Left cardiac atrium (tissue), 4 donors: ENCODE results near the gene ZSCAN5B. TPM values are rescaled to one million over a fixed set of nuclear protein-coding genes. Genes with fewer than 3 reads are reported as not detected.
"Not testable (repeated sequence)": the region's sequence is repeated elsewhere in the genome, so short reads cannot be mapped to it uniquely, and the experiment has no call there.

ENCODE experiments used
- ATAC-seq, 2 donors: fragments of 200-7000 bp; cut with Tn5 transposase; one replicate each; pipeline ENCODE4 v1.9.1; 2020; ENCODE audit warnings: mild to moderate bottlenecking in 2 of 2, moderate library complexity in 2 of 2
- DNase-seq: peaks from one replicate; pipeline ENCODE4 v3.0.0-alpha.2; 2020
- intact Hi-C, 2 donors: fragments of 100-400 bp; cut with DNase I; formaldehyde crosslinking; loops; one replicate each; pipeline versions ENCODE4 v1.14.1 to v1.15.1; 2022 to 2023
- total RNA-seq, 2 donors: library from RNA; stranded (reverse); fragmentation: NEBNext Ultra II Directional; extraction: Animal tissue kit (Norgen Biotek cat#: 25700); gene quantifications; one replicate each; pipeline ENCODE4 v1.2.1, GENCODE V29; 2021
- donor health status: DM: no; HTN: yes; CAD: no.
- donor health status: DM: no; HTN: yes; CAD: no; lungs with severe emphysema.
- donor health status: DM: yes; HTN: yes; CAD: no.
- donor health status: Dilated cardiomyopathy.

Gene ZSCAN5B
- total RNA-seq, 2 donors from 2014 or later, result not detected

- DNase-seq (no peak), ATAC-seq (no peak)
- intact Hi-C loops, result no loop called here
These were observed 47.9 kb downstream of the ZSCAN5B start for GRCh38 chr19:56149656-56150038.

- intact Hi-C loops, ATAC-seq, DNase-seq: not testable (repeated sequence)
These were observed 48.5 kb downstream of the ZSCAN5B start for GRCh38 chr19:56148955-56149655.

GRCh38 chr19:56148096-56148495 is 49.5 kb downstream of the ZSCAN5B start:
- no peak for ATAC-seq
- DNase-seq, result no peak
- intact Hi-C loops, result no loop called here

GRCh38 chr19:56147307-56147706 is 50.3 kb downstream of the ZSCAN5B start:
- no peak for DNase-seq
- ATAC-seq, result no peak
- intact Hi-C loops, result no loop called here

GRCh38 chr19:56146904-56147303 is 50.7 kb downstream of the ZSCAN5B start:
- ATAC-seq (no peak), DNase-seq (no peak)
- intact Hi-C loops, result no loop called here

- ATAC-seq, result no peak
- no peak for DNase-seq
- intact Hi-C loops, result no loop called here
These were observed 51.9 kb downstream of the ZSCAN5B start for GRCh38 chr19:56145698-56146097.

DNA sequence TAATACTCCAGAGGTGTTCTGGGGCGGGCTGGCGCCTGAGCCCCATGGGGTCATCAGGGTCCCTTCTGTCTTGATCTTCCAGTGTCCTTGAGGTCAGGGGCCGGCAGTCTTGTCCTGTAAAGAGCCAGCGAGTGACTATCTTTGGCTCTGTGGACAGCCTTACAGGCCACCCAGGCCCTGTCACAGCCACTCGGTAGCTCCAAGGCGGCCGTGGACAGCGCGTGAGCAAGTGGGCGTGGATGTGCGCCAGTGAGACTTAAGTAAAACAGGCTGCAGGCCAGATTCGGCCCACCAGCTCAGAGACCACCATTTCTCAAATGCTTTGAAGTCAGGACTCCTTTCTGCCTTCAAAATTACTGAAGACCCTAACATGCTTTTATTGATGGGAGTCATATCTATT is 52.8 kb downstream of the ZSCAN5B start:
- no peak for ATAC-seq
- DNase-seq, result no peak
- intact Hi-C loops, result no loop called here

- no peak for DNase-seq
- intact Hi-C loops, result no loop called here
These were observed 53.2 kb downstream of the ZSCAN5B start for GRCh38 chr19:56144376-56144775.

GRCh38 chr19:56142897-56143434 is 54.6 kb downstream of the ZSCAN5B start:
- intact Hi-C loops, result no loop called here
- DNase-seq (no peak), ATAC-seq (no peak)

More at GRCh38 chr19:56144376-56144775, 53.2 kb downstream of the ZSCAN5B start:
- ATAC-seq, result no peak

DNA sequence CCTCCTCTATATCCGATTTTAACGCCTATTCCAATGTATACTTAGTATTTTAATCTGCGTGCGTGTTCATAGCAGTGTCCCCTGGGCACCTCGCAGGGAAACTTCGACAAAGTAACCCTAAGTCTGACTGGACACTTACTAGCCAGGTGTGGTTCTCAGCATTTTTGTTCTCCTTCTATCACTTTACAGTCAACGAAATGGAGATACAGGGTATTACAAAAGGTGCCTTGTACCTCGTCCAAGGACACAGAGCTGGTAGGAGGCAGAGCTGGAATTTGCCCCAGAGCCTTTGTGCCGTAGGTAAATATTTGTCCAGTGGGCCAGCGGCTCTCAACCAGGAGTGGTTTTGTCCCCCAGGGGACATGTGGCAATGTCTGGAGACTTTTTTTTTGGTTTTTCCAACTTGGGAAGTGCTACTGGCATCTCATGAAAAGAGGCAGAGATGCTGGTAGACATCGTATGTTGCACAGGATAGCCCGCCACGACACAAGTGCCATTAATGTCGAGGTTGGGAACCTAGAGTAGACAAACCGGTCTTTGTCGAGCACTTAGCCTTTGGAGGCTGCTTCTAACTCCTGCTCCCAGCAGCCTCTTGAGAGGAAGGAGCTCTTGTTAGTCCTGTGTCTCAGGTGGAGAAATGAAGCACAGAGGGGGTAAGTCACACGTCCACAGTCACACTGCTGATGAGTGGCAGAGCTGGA is 55.3 kb downstream of the ZSCAN5B start:
- no peak for DNase-seq
- no peak for ATAC-seq
- intact Hi-C loops, result no loop called here

- intact Hi-C loops, result no loop called here
- DNase-seq (no peak), ATAC-seq (peak in 1 of 2 donors; percentile 2)
These were observed 56.1 kb downstream of the ZSCAN5B start for GRCh38 chr19:56141417-56141993.

DNA sequence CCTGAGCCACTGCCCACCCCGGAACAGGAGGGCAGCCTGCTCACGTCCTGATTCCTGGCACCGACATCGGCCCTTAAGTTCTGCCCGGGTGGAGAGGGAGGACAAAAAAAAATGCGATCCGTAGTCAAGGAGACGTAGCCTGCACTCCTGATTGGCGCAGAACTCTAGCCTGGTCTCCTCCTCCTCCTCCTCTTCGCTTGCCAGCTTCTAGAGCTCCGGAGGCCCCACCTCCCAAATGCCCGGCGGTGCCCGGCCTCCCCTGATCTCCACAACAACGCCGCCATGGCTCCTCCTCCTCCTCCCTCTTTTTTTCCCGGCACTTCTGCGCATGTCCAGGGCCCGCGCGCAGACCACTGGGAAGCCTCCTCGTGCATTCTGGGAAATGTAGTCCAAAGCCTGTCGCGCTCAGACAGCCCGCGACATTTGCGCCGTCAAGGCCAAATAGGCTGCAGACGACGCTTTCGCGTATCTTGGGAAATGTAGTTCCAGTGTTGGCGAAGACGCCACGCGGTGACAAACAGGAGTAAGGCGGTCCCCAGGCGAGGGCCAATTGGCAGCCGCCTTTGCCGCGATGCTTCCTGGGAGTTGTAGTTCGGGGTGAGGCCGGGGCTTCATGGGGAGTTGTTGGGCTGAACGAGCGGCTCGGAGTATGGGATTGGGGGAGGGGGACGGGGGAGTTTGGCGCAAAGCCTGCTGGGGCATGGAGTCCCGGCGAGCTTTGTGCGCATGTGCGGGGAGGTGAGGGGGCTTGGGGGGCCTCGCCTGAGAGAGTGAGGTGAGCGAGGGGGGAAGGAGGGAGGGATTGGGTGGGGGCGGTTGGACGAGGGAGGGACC is 56.8 kb downstream of the ZSCAN5B start, which contains the start of gene ZNF444:
TSS of gene ZNF444 (plus strand) at position 705 of the 834 bp plus-strand sequence. CDS start 5,625 bp downstream, outside the sequence.
- intact Hi-C loops, result no loop called here
- ATAC-seq (peak; percentile 96), DNase-seq (peak; percentile 99)

GRCh38 chr19:56139847-56140582 is 57.6 kb downstream of the ZSCAN5B start:
- intact Hi-C loops, result no loop called here
- no peak for DNase-seq
- no peak for ATAC-seq

Other genes starting within 250 kb of the ZSCAN5B start
- gene NLRP8, start 250.0 kb downstream of the ZSCAN5B start, total RNA-seq, result not detected
- gene NLRP5, start 211.0 kb downstream of the ZSCAN5B start, total RNA-seq, result not detected
- gene ZNF787, start 76.5 kb downstream of the ZSCAN5B start, total RNA-seq, result 10 to 100 TPM; 27.5 to 37.9 TPM
- 10 to 100 TPM; 18.3 to 20.8 TPM for gene ZNF444, start 56.5 kb downstream of the ZSCAN5B start, total RNA-seq
- not detected for gene GALP, start 21.8 kb downstream of the ZSCAN5B start, total RNA-seq
- gene ZSCAN5C, start 4.5 kb upstream of the ZSCAN5B start, total RNA-seq, result not detected
- not detected for gene EDDM13, start 75.0 kb upstream of the ZSCAN5B start, total RNA-seq
- gene ZSCAN5A, start 117.1 kb upstream of the ZSCAN5B start, total RNA-seq, result 10 to 100 TPM; 16.4 to 18.4 TPM
- 1 to 10 TPM; 4.0 to 4.4 TPM for gene ZNF582, start 195.8 kb upstream of the ZSCAN5B start, total RNA-seq
- gene ZNF583, start 206.5 kb upstream of the ZSCAN5B start, total RNA-seq, result 1 to 10 TPM; 5.0 to 6.2 TPM